ENCODE data around the gene TCP11L2.

Gene TCP11L2

GRCh38 chr12:106302401-106303201, at the start of gene TCP11L2:
TSS of gene TCP11L2 (plus strand) at chr12:106302733. CDS start at chr12:106311076, 8,343 bp downstream.
- peak within 1 kb of the TSS; percentile 61 for H3K9ac ChIP-seq (ENCODE audit: low read length)
- H3K4me1 ChIP-seq (ENCODE audit: low read length), result peaks cover 15% of the 10 kb centered on the region

GRCh38 chr12:106254724-106255123, 47.8 kb upstream of the TCP11L2 start:
- H3K4me1 ChIP-seq (ENCODE audit: low read length), result no peaks in the 10 kb centered on the region
- H3K36me3 ChIP-seq (replicated peaks; ENCODE audit: low read depth, low read length), result no peaks in the 10 kb centered on the region
- TF ChIP-seq CTCF (IDR thresholded peaks at IDR 0.05; ENCODE audit: low read depth, low read length) (no peak), EZH2phosphoT487 (IDR thresholded peaks at IDR 0.05; ENCODE audit: low read depth) (no peak)
- H3K79me2 ChIP-seq (ENCODE audit: low read length), result no peaks in the 10 kb centered on the region
- H3K27me3 ChIP-seq (ENCODE audit: low read depth, low read length), result peaks cover 15% of the 10 kb centered on the region
- no peak overlapping the region for H2AFZ ChIP-seq (ENCODE audit: low read depth, low read length)
- no peaks in the 10 kb centered on the region for H3K9me3 ChIP-seq (ENCODE audit: insufficient read depth, low read length)
- no peaks in the 10 kb centered on the region for H4K20me1 ChIP-seq (ENCODE audit: insufficient read depth, low read length)
- no peak overlapping the region for H3K9ac ChIP-seq (ENCODE audit: low read length)
- H3K27ac ChIP-seq (ENCODE audit: low read length), result no peak overlapping the region
- no peak overlapping the region for H3K4me2 ChIP-seq (ENCODE audit: low read length)
- H3K4me3 ChIP-seq (ENCODE audit: low read length), result no peak overlapping the region

More at GRCh38 chr12:106302401-106303201, at the start of gene TCP11L2:
- Histone ChIP-seq H3K4me2 (ENCODE audit: low read length) (peak within 1 kb of the TSS; percentile 85), H3K27me3 (ENCODE audit: low read depth, low read length) (no peaks in the 10 kb centered on the region), H3K27ac (ENCODE audit: low read length) (peak within 1 kb of the TSS; percentile 50), H3K9me3 (ENCODE audit: insufficient read depth, low read length) (no peaks in the 10 kb centered on the region), H3K36me3 (replicated peaks; ENCODE audit: low read depth, low read length) (no peaks in the 10 kb centered on the region), H3K79me2 (ENCODE audit: low read length) (no peaks in the 10 kb centered on the region), H3K4me3 (ENCODE audit: low read length) (peak within 1 kb of the TSS; percentile 88), H4K20me1 (ENCODE audit: insufficient read depth, low read length) (no peaks in the 10 kb centered on the region), H2AFZ (ENCODE audit: low read depth, low read length) (peak within 1 kb of the TSS; percentile 82)
- no peak for TF ChIP-seq CTCF (IDR thresholded peaks at IDR 0.05; ENCODE audit: low read depth, low read length)
- TF ChIP-seq EZH2phosphoT487 (IDR thresholded peaks at IDR 0.05; ENCODE audit: low read depth), result no peak

- TF ChIP-seq CTCF (IDR thresholded peaks at IDR 0.05; ENCODE audit: low read depth, low read length) (no peak), EZH2phosphoT487 (IDR thresholded peaks at IDR 0.05; ENCODE audit: low read depth) (no peak)
- Histone ChIP-seq H3K27ac (ENCODE audit: low read length) (no peak overlapping the region), H4K20me1 (ENCODE audit: insufficient read depth, low read length) (no peaks in the 10 kb centered on the region), H3K9me3 (ENCODE audit: insufficient read depth, low read length) (no peaks in the 10 kb centered on the region), H3K4me3 (ENCODE audit: low read length) (no peak overlapping the region), H3K27me3 (ENCODE audit: low read depth, low read length) (peaks cover 9% of the 10 kb centered on the region; the same call in 1 of the 2 replicates), H3K36me3 (replicated peaks; ENCODE audit: low read depth, low read length) (no peaks in the 10 kb centered on the region), H2AFZ (ENCODE audit: low read depth, low read length) (no peak overlapping the region), H3K4me1 (ENCODE audit: low read length) (no peaks in the 10 kb centered on the region), H3K4me2 (ENCODE audit: low read length) (no peak overlapping the region), H3K9ac (ENCODE audit: low read length) (no peak overlapping the region), H3K79me2 (ENCODE audit: low read length) (no peaks in the 10 kb centered on the region)
Measured at GRCh38 chr12:106255493-106255892, 47.0 kb upstream of the TCP11L2 start.

GRCh38 chr12:106255952-106256351, 46.6 kb upstream of the TCP11L2 start:
- Histone ChIP-seq H3K27ac (ENCODE audit: low read length) (no peak overlapping the region), H3K4me3 (ENCODE audit: low read length) (no peak overlapping the region), H3K36me3 (replicated peaks; ENCODE audit: low read depth, low read length) (no peaks in the 10 kb centered on the region), H3K27me3 (ENCODE audit: low read depth, low read length) (peaks cover 9% of the 10 kb centered on the region; the same call in 1 of the 2 replicates), H3K79me2 (ENCODE audit: low read length) (no peaks in the 10 kb centered on the region), H3K4me2 (ENCODE audit: low read length) (no peak overlapping the region), H3K9ac (ENCODE audit: low read length) (no peak overlapping the region), H3K9me3 (ENCODE audit: insufficient read depth, low read length) (no peaks in the 10 kb centered on the region), H2AFZ (ENCODE audit: low read depth, low read length) (no peak overlapping the region), H4K20me1 (ENCODE audit: insufficient read depth, low read length) (no peaks in the 10 kb centered on the region), H3K4me1 (ENCODE audit: low read length) (no peaks in the 10 kb centered on the region)
- no peak for TF ChIP-seq CTCF (IDR thresholded peaks at IDR 0.05; ENCODE audit: low read depth, low read length)
- no peak for TF ChIP-seq EZH2phosphoT487 (IDR thresholded peaks at IDR 0.05; ENCODE audit: low read depth)
